Transverse colon (tissue), 4 donors: ENCODE measurements around the gene ARHGEF1. TPM values are rescaled to one million over a fixed set of nuclear protein-coding genes. Genes with fewer than 3 reads are reported as not detected.
A peak's percentile ranks its signal among the peaks of the same experiment; 100 is the strongest.
"Not testable (repeated sequence)": the region's sequence is repeated elsewhere in the genome, so short reads cannot be mapped to it uniquely, and the experiment has no call there.

Source experiments
- DNase-seq: peaks from one replicate; pipeline ENCODE4 v3.0.0-alpha.2; 2019
- H3K27ac ChIP-seq, 4 donors: fragments of 200-600 bp; sonication (generic); 2 replicates each; pipeline ENCODE4 v1.5.1; 2016 to 2018; ENCODE audit warnings: inconsistent platforms in 4 of 4
- H3K27me3 ChIP-seq: fragments of 200-600 bp; sonication (generic); 2 replicates; pipeline ENCODE4 v1.5.1; 2017; ENCODE audit warnings: inconsistent platforms
- H3K36me3 ChIP-seq, 4 donors: fragments of 200-600 bp; sonication (generic); 2 replicates each; pipeline ENCODE4 v1.5.1; 2017 to 2019; ENCODE audit warnings: inconsistent platforms in 4 of 4
- H3K4me1 ChIP-seq, 4 donors: fragments of 200-600 bp; sonication (generic); 2 replicates each; pipeline ENCODE4 v1.5.1; 2017 to 2020; ENCODE audit warnings: inconsistent platforms in 4 of 4
- H3K4me3 ChIP-seq, 4 donors: fragments of 200-600 bp; sonication (generic); 1 replicate in 1 of 4; 2 replicates in 3 of 4; pipeline versions ENCODE4 v1.5.1 to v1.6.1; 2017 to 2019; ENCODE audit warnings: inconsistent platforms in 4 of 4
- H3K9me3 ChIP-seq, 2 donors: fragments of 200-600 bp; sonication (generic); 2 replicates each; pipeline ENCODE4 v1.5.1; 2017 to 2019; ENCODE audit warnings: inconsistent platforms in 2 of 2
- CTCF ChIP-seq, 5 experiments: fragments of 200-600 bp in 3 of 5; fragments of 450-650 bp in 2 of 5; sonication (generic) in 3 of 5; IDR thresholded peaks; 1 replicate in 2 of 5; 2 replicates in 3 of 5; pipeline ENCODE4 v1.5.1; 2016 to 2017; ENCODE audit warnings: antibody characterized with exemption in 5 of 5, inconsistent platforms in 3 of 5, mild to moderate bottlenecking in 2 of 5, moderate library complexity in 1 of 5
- EP300 ChIP-seq: sonication (generic); formaldehyde crosslinking; IDR thresholded peaks from one replicate; pipeline ENCODE4 v1.6.1; 2017; ENCODE audit warnings: antibody characterized with exemption, low read depth
- POLR2A ChIP-seq: fragments of 450-650 bp; IDR thresholded peaks from one replicate; pipeline ENCODE4 v1.6.1; 2016; ENCODE audit warnings: antibody characterized with exemption, mild to moderate bottlenecking, moderate library complexity
- POLR2AphosphoS5 ChIP-seq, 3 donors: sonication (generic); formaldehyde crosslinking; IDR thresholded peaks; one replicate each; pipeline ENCODE4 v1.6.1; 2016; ENCODE audit warnings: antibody characterized with exemption in 3 of 3
- WGBS, 2 donors: methylation state at CpG; one replicate each; pipeline ENCODE4 v1.1.5; 2018; ENCODE audit warnings: low coverage in 1 of 2; 5-methylcytosine and 5-hydroxymethylcytosine counted together
- in situ Hi-C, 4 donors: fragments of 200-750 bp; cut with MboI; loops; one replicate each; pipeline versions ENCODE4 v1.15.0 to v1.15.1; 2017; ENCODE audit warnings: low sequenced_read_pairs in 3 of 4, low pct_ligation_motif_present in 1 of 4, low pct_unique_long_range_greater_than_20kb in 1 of 4
- intact Hi-C: fragments of 100-400 bp; cut with DNase I; formaldehyde crosslinking; loops from one replicate; pipeline ENCODE4 v1.15.1; 2023; ENCODE audit warnings: low total_unique reads
- total RNA-seq, 4 donors: library from RNA; depleted of rRNA; stranded (reverse); fragments of >200 nt; gene quantifications; one replicate each; pipeline ENCODE4 v1.1.0, GENCODE V29; 2016

Gene ARHGEF1
- total RNA-seq, 4 donors from 2014 or later, result 64.3 to 215 (median 113) TPM

DNA sequence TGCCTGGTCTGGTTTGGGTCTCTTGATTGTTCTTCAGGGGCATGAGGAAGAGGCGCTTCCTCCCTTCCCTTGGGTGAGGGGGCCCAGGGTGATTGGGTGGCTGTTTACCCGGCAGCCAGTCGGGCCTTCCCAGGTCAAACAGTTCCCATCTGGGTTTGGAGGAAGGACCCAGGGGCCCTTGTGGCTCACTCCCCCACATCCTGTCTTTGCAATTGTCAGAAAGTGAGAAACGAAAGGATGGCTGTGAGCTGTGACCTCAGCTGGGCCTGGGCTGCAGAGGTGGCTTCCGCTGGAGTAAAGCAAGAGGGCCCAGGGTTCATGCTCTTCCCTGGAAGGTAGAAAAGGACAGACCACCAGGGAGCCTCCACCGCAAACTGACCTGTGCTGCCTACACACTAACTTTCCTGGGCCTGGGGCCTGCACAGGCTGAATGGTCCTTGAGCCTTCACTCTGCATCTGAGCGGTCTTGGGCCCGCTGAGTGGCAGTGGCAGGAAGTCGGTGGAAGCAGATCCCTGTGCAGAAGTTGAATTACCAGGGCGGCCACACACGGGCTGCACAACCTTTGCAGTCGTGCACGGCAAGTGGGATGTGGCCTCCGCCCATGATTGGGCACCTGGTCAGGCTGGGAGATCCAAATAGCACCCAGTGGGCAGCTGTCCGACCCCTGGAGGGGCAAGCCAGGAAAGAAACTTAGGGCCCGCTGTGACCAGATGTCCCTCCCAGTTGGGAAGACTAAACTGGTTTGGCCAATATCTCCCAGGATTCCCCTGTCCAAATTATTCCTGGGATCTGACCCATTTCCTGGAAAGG lies 11.2 kb upstream of the ARHGEF1 start:
- no peak overlapping the region for H3K4me3 ChIP-seq
- WGBS, 2 donors, result 56% methylated on average over 16 of the region's 16 CpGs; no CpG with 5 or more reads in 1 of the 2 donors
- H3K9me3 ChIP-seq, result no peaks in the 10 kb centered on the region
- peak overlapping the region; percentile 53 to 78 (median 58) for H3K27ac ChIP-seq
- TF ChIP-seq POLR2AphosphoS5 (IDR thresholded peaks at IDR 0.05) (peak in 1 of 3 donors; percentile 39), POLR2A (no peak), EP300 (no peak), CTCF (IDR thresholded peaks at IDR 0.05) (no peak)
- intact Hi-C loops (loop anchor here (5.0 kb wide), 1 partner anchor 86 kb away; the partner anchor contains the start of gene RABAC1), in situ Hi-C loops (loop anchor here in 3 of 4 donors (5.0 to 10.0 kb wide), 3 partner anchors 76 to 83 kb away; partner anchors contain the start of gene RABAC1 (in 1 of the 3))
- H3K27me3 ChIP-seq, result no peaks in the 10 kb centered on the region
- H3K36me3 ChIP-seq, result peaks cover 0 to 17% (median 7%) of the 10 kb centered on the region in 4 donors
- peak; percentile 78 for DNase-seq
- H3K4me1 ChIP-seq, result peaks cover 11 to 66% (median 24%) of the 10 kb centered on the region in 4 donors

- peaks cover 0 to 17% (median 7%) of the 10 kb centered on the region in 4 donors for H3K36me3 ChIP-seq
- H3K27ac ChIP-seq, result peak overlapping the region; percentile 48 to 78 (median 58)
- no peak for TF ChIP-seq EP300
- TF ChIP-seq POLR2A, result no peak
- TF ChIP-seq CTCF (IDR thresholded peaks at IDR 0.05), result no peak
- TF ChIP-seq POLR2AphosphoS5 (IDR thresholded peaks at IDR 0.05), result no peak
- DNase-seq, result no peak
- WGBS, 2 donors, result 89 to 90% methylated on average over 9 to 12 of the region's 12 CpGs
- intact Hi-C loops (loop anchor here (5.0 kb wide), 1 partner anchor 85 kb away; the partner anchor contains the start of gene RABAC1), in situ Hi-C loops (loop anchor here in 3 of 4 donors (5.0 to 10.0 kb wide), 3 partner anchors 75 to 82 kb away; partner anchors contain the start of gene RABAC1 (in 1 of the 3))
- no peaks in the 10 kb centered on the region for H3K9me3 ChIP-seq
- H3K4me3 ChIP-seq, result no peak overlapping the region
- H3K27me3 ChIP-seq, result no peaks in the 10 kb centered on the region
- peaks cover 10 to 62% (median 23%) of the 10 kb centered on the region in 4 donors for H3K4me1 ChIP-seq
Observed at GRCh38 chr19:41872384-41872774, 10.6 kb upstream of the ARHGEF1 start.

DNA sequence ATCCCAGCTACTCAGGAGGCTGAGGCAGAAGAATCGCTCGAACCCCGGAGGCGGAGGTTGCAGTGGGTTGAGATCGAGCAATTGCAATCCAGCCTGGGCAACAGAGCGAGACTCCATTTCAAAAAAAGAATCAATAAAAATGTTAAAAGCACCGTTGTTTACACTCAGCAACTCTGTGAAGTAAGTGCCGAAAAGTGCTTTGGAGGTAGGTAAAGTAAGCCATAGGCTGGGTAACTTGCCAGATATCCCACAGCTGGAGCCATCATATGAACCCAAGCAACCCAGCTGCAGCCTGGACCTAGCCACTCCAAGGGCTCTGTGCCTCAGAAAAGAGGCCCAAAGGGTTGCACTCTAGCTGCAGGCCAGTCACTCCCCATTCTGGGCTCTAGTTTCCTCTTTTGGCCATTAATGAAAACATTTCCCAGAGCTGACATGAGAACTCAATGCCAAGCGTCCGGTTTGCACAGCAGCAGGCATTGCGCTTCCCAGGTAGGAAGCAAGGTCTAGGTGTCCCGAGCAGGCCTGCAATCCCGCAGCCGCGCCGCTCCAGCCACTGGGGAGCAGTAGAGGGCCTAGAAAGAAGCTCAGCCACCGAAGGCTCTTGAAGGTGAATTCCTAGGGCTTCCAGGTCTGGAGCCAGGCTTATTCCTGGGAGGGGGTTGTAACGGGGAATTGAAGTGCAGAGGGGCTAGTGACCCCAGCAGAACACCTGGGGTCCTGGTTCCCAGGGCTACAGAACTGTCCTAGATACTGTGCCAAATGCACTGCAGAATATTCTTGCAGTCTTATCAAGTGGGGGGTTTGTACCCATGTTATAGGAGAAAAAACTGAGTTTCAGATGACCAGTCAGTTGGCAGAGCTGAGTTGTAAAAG lies 10.0 kb upstream of the ARHGEF1 start:
- in situ Hi-C loops, result loop anchor here in 3 of 4 donors (5.0 to 10.0 kb wide), 3 partner anchors 74 to 82 kb away; partner anchors contain the start of gene RABAC1 (in 1 of the 3)
- no peaks in the 10 kb centered on the region for H3K27me3 ChIP-seq
- H3K36me3 ChIP-seq, result peaks cover 0 to 17% (median 7%) of the 10 kb centered on the region in 4 donors
- 41 to 56% methylated on average over 13 to 18 of the region's 18 CpGs for WGBS, 2 donors
- peak overlapping the region; percentile 42 to 60 (median 52) for H3K27ac ChIP-seq
- TF ChIP-seq CTCF (IDR thresholded peaks at IDR 0.05) (peak; percentile 60 to 84 (median 74)), POLR2A (peak; percentile 6), EP300 (no peak), POLR2AphosphoS5 (IDR thresholded peaks at IDR 0.05) (peak in 1 of 3 donors; percentile 5)
- intact Hi-C loops, result loop anchor here (5.0 kb wide), 1 partner anchor 84 kb away; the partner anchor contains the start of gene RABAC1
- H3K4me3 ChIP-seq, result no peak overlapping the region
- H3K9me3 ChIP-seq, result no peaks in the 10 kb centered on the region
- DNase-seq, result peak; percentile 87
- H3K4me1 ChIP-seq, result peaks cover 4 to 56% (median 22%) of the 10 kb centered on the region in 4 donors

DNA sequence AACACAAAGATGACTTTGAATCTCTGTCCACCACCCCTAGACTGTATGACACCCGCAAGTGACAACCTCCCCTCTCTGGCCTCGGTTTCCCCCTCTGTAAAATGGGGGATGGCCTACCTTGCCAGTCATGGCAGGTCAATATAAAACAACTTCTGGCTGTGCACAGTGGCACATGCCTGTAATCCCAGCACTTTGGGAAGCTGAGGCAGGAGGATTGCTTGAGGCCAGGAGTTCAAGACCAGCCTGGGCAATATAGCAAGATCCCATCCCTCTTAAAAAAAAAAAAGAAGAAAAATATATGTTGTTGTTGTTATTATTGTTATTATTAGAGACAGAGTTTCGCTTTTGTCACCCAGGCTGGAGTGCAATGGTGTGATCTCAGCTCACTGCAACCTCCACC lies 7.0 kb upstream of the ARHGEF1 start:
- H3K27me3 ChIP-seq, intact Hi-C loops, H3K4me3 ChIP-seq, H3K9me3 ChIP-seq, DNase-seq, H3K36me3 ChIP-seq: not testable (repeated sequence)
- 67 to 71% methylated on average over 3 of the region's 3 CpGs for WGBS, 2 donors
- Histone ChIP-seq H3K4me1 (peaks cover 0 to 27% (median 3%) of the 10 kb centered on the region in 4 donors), H3K27ac (peak overlapping the region; percentile 52 to 74 (median 60))
- in situ Hi-C loops, result loop anchor here in 1 of 4 donors (10.0 kb wide), 1 partner anchor 79 kb away; the partner anchor contains the start of gene RABAC1
